ENCODE results near the gene NCDN.

NCDN gene

DNA sequence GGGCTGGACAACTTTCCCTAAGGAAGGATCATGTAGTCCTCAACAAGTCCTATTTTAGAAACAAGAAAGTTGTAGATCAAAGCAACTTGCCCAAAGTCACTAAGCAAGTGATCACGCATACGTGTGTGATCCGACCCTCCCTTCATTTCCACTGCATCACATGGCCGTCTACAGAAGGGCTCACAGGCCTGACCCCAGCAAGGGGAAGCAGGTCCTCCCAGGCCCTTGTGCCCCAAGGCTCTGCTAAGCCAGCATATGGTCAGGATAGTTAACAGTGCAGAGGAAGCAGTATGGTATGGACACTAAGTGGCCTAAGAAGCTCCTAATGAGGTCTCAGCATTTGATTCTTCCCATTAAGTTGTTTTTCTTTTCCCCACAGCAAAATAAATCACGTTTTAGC, 40.3 kb downstream of the NCDN start:
- TF ChIP-seq PAX5 (IDR thresholded peaks at IDR 0.05; ENCODE audit: insufficient read depth, low read length, severe bottlenecking) (no peak), POU2F2 (IDR thresholded peaks at IDR 0.05; ENCODE audit: low read depth, low read length) (no peak), TAF1 (IDR thresholded peaks at IDR 0.05; ENCODE audit: low read depth, low read length) (no peak), POLR2A (IDR thresholded peaks at IDR 0.05; ENCODE audit: low read depth, low read length) (no peak), SPI1 (IDR thresholded peaks at IDR 0.05; ENCODE audit: low read depth, low read length) (no peak), POLR2AphosphoS5 (IDR thresholded peaks at IDR 0.05; ENCODE audit: low read depth, low read length) (peak; percentile 55; the same call in 1 of the 2 replicates)
- FAIRE-seq, result no peak
- DNase-seq (ENCODE audit: insufficient read length, low spot score), result no peak

DNA sequence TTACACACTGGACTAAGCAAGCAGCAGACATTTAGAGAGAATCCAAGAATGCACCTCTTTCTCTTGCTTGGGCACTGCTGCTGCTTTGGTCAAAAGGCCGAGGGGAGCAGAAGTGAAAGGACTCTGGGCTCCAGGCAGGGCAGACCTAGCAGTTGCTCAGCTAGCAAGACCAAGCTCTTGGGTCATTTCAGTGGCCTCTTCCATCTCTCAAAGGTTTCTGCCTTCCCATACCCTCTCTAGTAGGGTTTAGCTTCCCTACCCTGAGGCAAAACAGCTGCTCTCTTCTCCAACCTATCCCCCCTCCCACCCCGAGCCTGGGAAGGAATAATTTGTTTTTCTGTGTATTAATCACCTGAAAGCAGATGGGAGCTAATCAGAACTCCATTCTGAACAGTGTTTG, 41.3 kb downstream of the NCDN start:
- DNase-seq (ENCODE audit: insufficient read length, low spot score) (no peak), FAIRE-seq (no peak)
- TF ChIP-seq SPI1 (IDR thresholded peaks at IDR 0.05; ENCODE audit: low read depth, low read length) (no peak), POLR2AphosphoS5 (IDR thresholded peaks at IDR 0.05; ENCODE audit: low read depth, low read length) (peak; percentile 16; the same call in 1 of the 2 replicates)

DNA sequence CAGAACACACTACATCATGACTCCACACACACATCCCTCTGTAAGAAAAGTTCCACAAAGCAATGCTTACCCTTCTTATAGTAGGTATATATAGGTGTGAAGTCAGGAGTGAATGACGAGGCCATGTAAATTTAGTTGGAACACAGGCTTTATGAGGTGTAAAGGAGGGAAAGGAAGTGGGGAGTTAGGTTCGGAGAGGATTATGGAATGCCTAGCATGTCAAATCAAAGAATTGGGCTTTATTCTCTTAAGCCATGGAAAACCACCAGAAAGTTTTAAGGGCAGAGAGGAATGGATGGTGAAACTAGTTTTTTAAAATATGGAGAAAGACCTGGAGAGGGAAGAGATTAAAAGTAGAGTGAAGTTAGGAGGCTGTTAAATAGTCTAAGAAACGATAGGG, 41.8 kb downstream of the NCDN start:
- no peak for TF ChIP-seq TAF1 (IDR thresholded peaks at IDR 0.05; ENCODE audit: low read depth, low read length)
- no peak for TF ChIP-seq POLR2AphosphoS5 (IDR thresholded peaks at IDR 0.05; ENCODE audit: low read depth, low read length)
- no peak for TF ChIP-seq POU2F2 (IDR thresholded peaks at IDR 0.05; ENCODE audit: low read depth, low read length)
- no peak for TF ChIP-seq SPI1 (IDR thresholded peaks at IDR 0.05; ENCODE audit: low read depth, low read length)
- TF ChIP-seq POLR2A (IDR thresholded peaks at IDR 0.05; ENCODE audit: low read depth, low read length), result no peak
- FAIRE-seq (no peak), DNase-seq (ENCODE audit: insufficient read length, low spot score) (no peak)

DNA sequence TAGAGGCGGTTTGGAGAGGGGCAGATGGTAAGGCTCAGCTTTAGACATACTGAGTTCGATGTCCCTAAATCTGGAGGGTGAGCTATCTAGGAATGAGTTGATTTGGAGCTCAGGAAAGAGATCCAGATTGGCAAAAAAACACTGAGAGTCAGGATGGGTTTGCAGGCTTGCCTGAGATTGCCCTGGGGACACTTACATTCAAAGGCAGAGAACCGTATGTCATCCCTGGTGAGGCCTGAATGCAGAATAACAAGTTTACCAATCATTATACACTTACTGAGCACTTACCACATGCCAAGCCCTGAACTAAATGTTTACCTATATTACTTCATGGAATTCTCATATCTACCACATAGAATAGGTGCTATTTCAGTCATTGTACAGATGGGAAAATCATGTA, 43.0 kb downstream of the NCDN start:
- no peak for DNase-seq (ENCODE audit: insufficient read length, low spot score)
- TF ChIP-seq TAF1 (IDR thresholded peaks at IDR 0.05; ENCODE audit: low read depth, low read length) (no peak), POU2F2 (IDR thresholded peaks at IDR 0.05; ENCODE audit: low read depth, low read length) (no peak), PAX5 (IDR thresholded peaks at IDR 0.05; ENCODE audit: insufficient read depth, low read length, severe bottlenecking) (no peak), SPI1 (IDR thresholded peaks at IDR 0.05; ENCODE audit: low read depth, low read length) (no peak), POLR2A (IDR thresholded peaks at IDR 0.05; ENCODE audit: low read depth, low read length) (no peak), POLR2AphosphoS5 (IDR thresholded peaks at IDR 0.05; ENCODE audit: low read depth, low read length) (no peak)
- FAIRE-seq, result no peak

DNA sequence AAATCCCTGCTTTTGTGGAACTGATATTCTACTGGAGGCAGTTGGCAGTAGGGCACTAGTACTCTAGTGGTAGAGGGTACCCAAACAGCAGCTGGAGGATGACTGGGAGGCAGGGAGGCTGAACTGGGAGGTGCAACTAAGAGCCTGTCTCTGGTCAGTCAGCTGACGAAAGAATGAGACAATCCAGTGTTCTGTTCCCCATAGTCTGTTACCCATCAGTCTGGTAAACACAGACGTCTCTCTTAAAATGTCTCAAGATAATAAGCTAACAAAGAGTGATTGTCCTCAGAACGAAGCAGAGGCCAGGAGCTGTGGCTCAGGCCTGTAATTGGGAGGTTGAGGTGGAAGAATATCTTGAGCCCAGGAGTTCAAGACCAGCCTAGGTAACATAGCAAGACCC, 45.9 kb downstream of the NCDN start:
- FAIRE-seq (no peak), DNase-seq (ENCODE audit: insufficient read length, low spot score) (no peak)
- no peak for TF ChIP-seq TAF1 (IDR thresholded peaks at IDR 0.05; ENCODE audit: low read depth, low read length)
- no peak for TF ChIP-seq POU2F2 (IDR thresholded peaks at IDR 0.05; ENCODE audit: low read depth, low read length)
- no peak for TF ChIP-seq PAX5 (IDR thresholded peaks at IDR 0.05; ENCODE audit: insufficient read depth, low read length, severe bottlenecking)
- TF ChIP-seq SPI1 (IDR thresholded peaks at IDR 0.05; ENCODE audit: low read depth, low read length), result no peak
- TF ChIP-seq POLR2AphosphoS5 (IDR thresholded peaks at IDR 0.05; ENCODE audit: low read depth, low read length), result no peak
- no peak for TF ChIP-seq POLR2A (IDR thresholded peaks at IDR 0.05; ENCODE audit: low read depth, low read length)

DNA sequence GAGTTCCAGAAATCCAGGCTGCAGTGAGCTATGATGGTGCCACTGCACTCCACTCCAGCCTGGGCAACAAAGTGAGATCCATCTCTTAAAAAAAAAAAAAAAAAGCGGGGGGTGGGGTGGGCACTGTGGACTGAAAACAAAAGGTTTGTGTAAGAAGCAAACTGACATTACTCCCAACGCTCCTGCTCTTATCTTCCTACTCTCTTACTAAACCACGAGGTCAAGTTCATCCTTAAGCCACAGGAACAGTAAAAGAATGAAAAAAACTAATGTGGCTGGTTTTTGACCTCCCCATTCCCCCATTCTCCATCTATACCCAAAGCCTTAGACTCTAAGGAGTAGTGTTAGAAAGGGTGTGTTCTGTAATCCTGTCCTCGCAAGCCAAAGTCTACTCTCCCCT, 46.3 kb downstream of the NCDN start:
- DNase-seq (ENCODE audit: insufficient read length, low spot score), result no peak
- FAIRE-seq, result no peak
- TF ChIP-seq POU2F2 (IDR thresholded peaks at IDR 0.05; ENCODE audit: low read depth, low read length) (no peak), POLR2AphosphoS5 (IDR thresholded peaks at IDR 0.05; ENCODE audit: low read depth, low read length) (no peak), TAF1 (IDR thresholded peaks at IDR 0.05; ENCODE audit: low read depth, low read length) (no peak), SPI1 (IDR thresholded peaks at IDR 0.05; ENCODE audit: low read depth, low read length) (no peak), POLR2A (IDR thresholded peaks at IDR 0.05; ENCODE audit: low read depth, low read length) (no peak), PAX5 (IDR thresholded peaks at IDR 0.05; ENCODE audit: insufficient read depth, low read length, severe bottlenecking) (no peak)

DNA sequence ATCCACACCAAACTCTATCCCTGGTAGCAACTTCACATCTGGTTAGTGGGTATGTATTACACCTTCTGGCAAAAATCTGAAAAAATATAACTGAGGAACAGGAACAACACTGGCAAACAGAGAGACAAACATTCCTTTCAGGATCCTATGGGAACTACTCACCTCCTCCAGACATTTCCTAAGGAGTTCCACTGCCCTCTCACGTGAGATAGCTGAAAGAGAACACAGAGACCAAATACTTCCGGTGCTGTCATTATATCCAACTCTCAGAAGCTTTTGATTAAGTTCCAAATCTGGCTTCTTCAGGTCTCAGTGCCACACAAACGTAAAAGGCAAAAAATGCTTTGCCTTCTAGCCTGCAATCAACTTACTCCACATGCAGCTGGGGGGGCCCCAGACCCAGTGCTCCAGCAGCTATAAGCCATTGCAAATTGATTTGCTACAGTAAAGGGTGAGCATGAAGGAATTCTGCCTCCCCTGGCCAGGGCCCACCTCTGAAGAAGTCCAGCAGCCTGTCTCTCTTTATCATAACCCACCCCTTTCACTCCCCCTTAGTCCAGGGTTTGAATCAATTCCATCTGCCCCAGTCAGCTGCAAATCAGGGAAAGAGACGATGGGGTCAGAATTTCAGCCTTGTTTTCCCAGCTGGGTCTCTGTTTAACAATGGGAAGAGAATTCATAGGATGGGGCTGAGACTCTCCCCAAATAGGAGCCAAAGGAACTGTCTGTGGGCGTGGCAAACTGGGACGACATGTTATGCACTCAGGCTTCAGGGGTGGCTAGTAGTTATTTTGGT, 47.7 kb downstream of the NCDN start:
- FAIRE-seq, result no peak

DNA sequence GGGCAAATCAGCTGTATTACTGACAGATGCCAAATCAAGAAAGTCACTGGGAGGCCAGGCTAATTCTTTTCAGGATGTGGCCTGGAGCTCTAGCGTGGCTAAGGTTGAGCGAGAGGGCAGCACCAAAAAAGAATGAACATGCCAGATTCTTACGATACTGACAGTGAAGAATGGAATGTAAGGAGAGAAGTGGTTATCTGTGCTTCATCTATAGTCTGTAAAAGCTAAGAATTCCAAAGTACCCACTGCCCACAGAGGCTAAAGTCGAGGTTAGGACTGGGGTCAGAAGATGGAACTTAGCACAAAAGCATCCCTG, 48.2 kb downstream of the NCDN start:
- DNase-seq (ENCODE audit: insufficient read length, low spot score) (no peak), FAIRE-seq (no peak)
- no peak for TF ChIP-seq SPI1 (IDR thresholded peaks at IDR 0.05; ENCODE audit: low read depth, low read length)
- TF ChIP-seq PAX5 (IDR thresholded peaks at IDR 0.05; ENCODE audit: insufficient read depth, low read length, severe bottlenecking), result no peak
- TF ChIP-seq POU2F2 (IDR thresholded peaks at IDR 0.05; ENCODE audit: low read depth, low read length), result no peak
- no peak for TF ChIP-seq POLR2AphosphoS5 (IDR thresholded peaks at IDR 0.05; ENCODE audit: low read depth, low read length)
- TF ChIP-seq TAF1 (IDR thresholded peaks at IDR 0.05; ENCODE audit: low read depth, low read length), result no peak

More for the DNA sequence above, 47.7 kb downstream of the NCDN start:
- TF ChIP-seq POLR2A (IDR thresholded peaks at IDR 0.05; ENCODE audit: low read depth, low read length) (no peak), POU2F2 (IDR thresholded peaks at IDR 0.05; ENCODE audit: low read depth, low read length) (no peak), POLR2AphosphoS5 (IDR thresholded peaks at IDR 0.05; ENCODE audit: low read depth, low read length) (no peak), SPI1 (IDR thresholded peaks at IDR 0.05; ENCODE audit: low read depth, low read length) (no peak), TAF1 (IDR thresholded peaks at IDR 0.05; ENCODE audit: low read depth, low read length) (no peak), PAX5 (IDR thresholded peaks at IDR 0.05; ENCODE audit: insufficient read depth, low read length, severe bottlenecking) (no peak)
- no peak for DNase-seq (ENCODE audit: insufficient read length, low spot score)

DNA sequence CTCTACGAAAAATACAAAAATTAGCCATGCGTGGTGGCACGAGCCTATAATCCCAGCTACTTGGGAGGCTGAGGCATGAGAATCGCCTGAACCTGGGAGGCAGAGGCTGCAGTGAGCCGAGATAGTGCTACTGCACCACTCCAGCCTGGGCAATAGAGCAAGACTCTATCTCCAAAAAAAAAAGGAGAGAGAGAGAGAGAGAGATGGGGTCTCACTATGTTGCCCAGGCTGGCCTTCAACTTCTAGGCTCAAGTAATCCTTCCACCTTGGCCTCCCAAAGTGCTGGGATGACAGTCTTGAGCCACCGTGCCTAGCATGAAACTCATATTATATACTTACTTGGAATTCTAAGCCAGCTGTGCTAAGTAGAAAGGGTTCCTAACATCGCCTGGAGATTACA, 54.1 kb downstream of the NCDN start:
- TF ChIP-seq POLR2A (IDR thresholded peaks at IDR 0.05; ENCODE audit: low read depth, low read length), result no peak
- TF ChIP-seq PAX5 (IDR thresholded peaks at IDR 0.05; ENCODE audit: insufficient read depth, low read length, severe bottlenecking), result no peak
- TF ChIP-seq POU2F2 (IDR thresholded peaks at IDR 0.05; ENCODE audit: low read depth, low read length), result no peak
- no peak for TF ChIP-seq SPI1 (IDR thresholded peaks at IDR 0.05; ENCODE audit: low read depth, low read length)
- TF ChIP-seq TAF1 (IDR thresholded peaks at IDR 0.05; ENCODE audit: low read depth, low read length), result no peak
- no peak for TF ChIP-seq POLR2AphosphoS5 (IDR thresholded peaks at IDR 0.05; ENCODE audit: low read depth, low read length)
- DNase-seq (ENCODE audit: insufficient read length, low spot score) (no peak), FAIRE-seq (no peak)

DNA sequence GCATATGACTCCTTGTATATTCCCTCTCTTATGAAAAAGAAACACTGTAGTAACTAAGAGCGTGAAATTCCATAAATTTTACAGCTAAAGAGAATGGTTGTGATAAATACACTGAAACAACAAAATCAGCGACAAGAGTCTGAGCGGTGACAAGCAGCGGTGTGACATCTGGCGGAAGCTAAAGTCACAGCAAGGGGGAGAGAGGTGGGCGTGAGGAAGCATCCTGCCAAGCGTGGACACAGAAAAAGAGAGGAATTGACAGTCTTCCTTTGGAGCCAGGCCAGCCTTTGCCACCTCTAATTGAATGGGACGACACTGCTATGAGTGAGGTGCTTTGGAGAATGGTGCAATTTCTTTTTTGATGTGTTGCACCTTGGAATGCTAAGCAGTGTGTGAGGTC, 57.8 kb downstream of the NCDN start:
- FAIRE-seq, result no peak
- no peak for DNase-seq (ENCODE audit: insufficient read length, low spot score)
- TF ChIP-seq SPI1 (IDR thresholded peaks at IDR 0.05; ENCODE audit: low read depth, low read length) (no peak), PAX5 (IDR thresholded peaks at IDR 0.05; ENCODE audit: insufficient read depth, low read length, severe bottlenecking) (no peak), POLR2A (IDR thresholded peaks at IDR 0.05; ENCODE audit: low read depth, low read length) (no peak), TAF1 (IDR thresholded peaks at IDR 0.05; ENCODE audit: low read depth, low read length) (no peak), POU2F2 (IDR thresholded peaks at IDR 0.05; ENCODE audit: low read depth, low read length) (no peak), POLR2AphosphoS5 (IDR thresholded peaks at IDR 0.05; ENCODE audit: low read depth, low read length) (no peak)
